Measurements from ENCODE around the gene CALR.
"Not testable (repeated sequence)": the region's sequence is repeated elsewhere in the genome, so short reads cannot be mapped to it uniquely, and the experiment has no call there.

CALR gene

GRCh38 chr19:12913011-12913561, 25.3 kb upstream of the CALR start:
- Histone ChIP-seq H4K20me1 (no peaks in the 10 kb centered on the region), H3K36me3 (no peaks in the 10 kb centered on the region), H3K4me2 (peak overlapping the region; percentile 70), H3K9me3 (no peaks in the 10 kb centered on the region), H3K9ac (no peak overlapping the region; the same call in 1 of the 2 replicates), H3K27me3 (no peaks in the 10 kb centered on the region), H3K4me1 (peaks cover 21% of the 10 kb centered on the region), H3K4me3 (no peak overlapping the region), H3K27ac (peak overlapping the region; percentile 77; the same call in 1 of the 2 replicates)
- TF ChIP-seq Cebpa-rat (IDR thresholded peaks at IDR 0.05), result no peak

- Histone ChIP-seq H3K4me3 (no peak overlapping the region), H3K27ac (peak overlapping the region; percentile 77)
- no peak for TF ChIP-seq Cebpa-rat (IDR thresholded peaks at IDR 0.05)
These were observed 24.3 kb upstream of the CALR start for GRCh38 chr19:12913851-12914690.

GRCh38 chr19:12915860-12916259, 22.5 kb upstream of the CALR start:
- H3K4me1 ChIP-seq, result peaks cover 36% of the 10 kb centered on the region
- not testable (repeated sequence) for H3K27me3 ChIP-seq, H3K4me2 ChIP-seq, H3K27ac ChIP-seq, H4K20me1 ChIP-seq, H3K9ac ChIP-seq, H3K36me3 ChIP-seq, H3K4me3 ChIP-seq, H3K9me3 ChIP-seq

More at GRCh38 chr19:12913851-12914690, 24.3 kb upstream of the CALR start:
- Histone ChIP-seq H4K20me1 (no peaks in the 10 kb centered on the region), H3K9ac (peak overlapping the region; percentile 61), H3K9me3 (no peaks in the 10 kb centered on the region), H3K36me3 (no peaks in the 10 kb centered on the region), H3K4me1 (peaks cover 31% of the 10 kb centered on the region), H3K4me2 (peak overlapping the region; percentile 70), H3K27me3 (no peaks in the 10 kb centered on the region)

- Histone ChIP-seq H4K20me1 (no peaks in the 10 kb centered on the region), H3K9ac (no peak overlapping the region), H3K4me2 (peak overlapping the region; percentile 79), H3K9me3 (no peaks in the 10 kb centered on the region), H3K4me1 (peaks cover 31% of the 10 kb centered on the region), H3K4me3 (no peak overlapping the region), H3K27ac (no peak overlapping the region), H3K27me3 (no peaks in the 10 kb centered on the region), H3K36me3 (peaks cover 22% of the 10 kb centered on the region)
- TF ChIP-seq Cebpa-rat (IDR thresholded peaks at IDR 0.05), result no peak
These were observed 20.2 kb upstream of the CALR start for GRCh38 chr19:12918253-12918652.

GRCh38 chr19:12921047-12921446, 17.4 kb upstream of the CALR start:
- peaks cover 15% of the 10 kb centered on the region; the same call in 1 of the 2 replicates for H3K4me1 ChIP-seq
- H3K4me2 ChIP-seq, result no peak overlapping the region
- no peak for TF ChIP-seq Cebpa-rat (IDR thresholded peaks at IDR 0.05)
- H3K36me3 ChIP-seq, result peaks cover 50% of the 10 kb centered on the region
- H3K27ac ChIP-seq, result no peak overlapping the region
- 0 out of 2 replicates have a peak, but pooled peaks cover 8% of the 10 kb centered on the region for H4K20me1 ChIP-seq
- no peak overlapping the region for H3K9ac ChIP-seq
- no peaks in the 10 kb centered on the region for H3K27me3 ChIP-seq
- no peak overlapping the region for H3K4me3 ChIP-seq
- no peaks in the 10 kb centered on the region for H3K9me3 ChIP-seq

GRCh38 chr19:12922959-12923358, 15.4 kb upstream of the CALR start:
- Histone ChIP-seq H3K9ac (no peak overlapping the region), H3K36me3 (peaks cover 70% of the 10 kb centered on the region), H3K27ac (no peak overlapping the region), H3K4me3 (no peak overlapping the region), H3K27me3 (no peaks in the 10 kb centered on the region), H4K20me1 (0 out of 2 replicates have a peak, but pooled peaks cover 8% of the 10 kb centered on the region), H3K9me3 (no peaks in the 10 kb centered on the region), H3K4me1 (peaks cover 15% of the 10 kb centered on the region; the same call in 1 of the 2 replicates), H3K4me2 (no peak overlapping the region)
- no peak for TF ChIP-seq Cebpa-rat (IDR thresholded peaks at IDR 0.05)

- H3K9me3 ChIP-seq, result no peaks in the 10 kb centered on the region
- H4K20me1 ChIP-seq, result peaks cover 12% of the 10 kb centered on the region; the same call in 1 of the 2 replicates
- no peak overlapping the region for H3K4me2 ChIP-seq
- H3K27me3 ChIP-seq, result no peaks in the 10 kb centered on the region
- H3K9ac ChIP-seq, result no peak overlapping the region
- H3K4me1 ChIP-seq, result 0 out of 2 replicates have a peak, but pooled peaks cover under 1% of the 10 kb centered on the region
- no peak overlapping the region for H3K4me3 ChIP-seq
- peaks cover 88% of the 10 kb centered on the region for H3K36me3 ChIP-seq
- no peak overlapping the region for H3K27ac ChIP-seq
- no peak for TF ChIP-seq Cebpa-rat (IDR thresholded peaks at IDR 0.05)
These were observed 13.6 kb upstream of the CALR start for GRCh38 chr19:12924621-12925310.

GRCh38 chr19:12930002-12930645, 8.3 kb upstream of the CALR start:
- Histone ChIP-seq H3K27me3 (no peaks in the 10 kb centered on the region), H3K4me1 (peaks cover 23% of the 10 kb centered on the region), H3K4me3 (no peak overlapping the region), H3K9me3 (no peaks in the 10 kb centered on the region), H3K9ac (no peak overlapping the region), H3K36me3 (peaks cover 69% of the 10 kb centered on the region), H4K20me1 (peaks cover 39% of the 10 kb centered on the region), H3K27ac (no peak overlapping the region), H3K4me2 (no peak overlapping the region)
- no peak for TF ChIP-seq Cebpa-rat (IDR thresholded peaks at IDR 0.05)

GRCh38 chr19:12932392-12933286, 5.8 kb upstream of the CALR start:
- peaks cover 42% of the 10 kb centered on the region for H3K4me1 ChIP-seq
- H3K36me3 ChIP-seq, result peaks cover 44% of the 10 kb centered on the region
- peaks cover 39% of the 10 kb centered on the region for H4K20me1 ChIP-seq
- H3K9ac ChIP-seq, result peak overlapping the region; percentile 97
- no peaks in the 10 kb centered on the region for H3K9me3 ChIP-seq
- TF ChIP-seq Cebpa-rat (IDR thresholded peaks at IDR 0.05), result no peak
- H3K4me3 ChIP-seq, result peak overlapping the region; percentile 96
- peak overlapping the region; percentile 100 for H3K4me2 ChIP-seq
- peak overlapping the region; percentile 92 for H3K27ac ChIP-seq
- H3K27me3 ChIP-seq, result no peaks in the 10 kb centered on the region
